Measurements from ENCODE around the gene ANKLE1.

The ANKLE1 gene

GRCh38 chr19:17327654-17328516, 46.2 kb downstream of the ANKLE1 start:
- peak; percentile 91 for DNase-seq (ENCODE audit: low read depth)
- TF ChIP-seq CTCF (IDR thresholded peaks at IDR 0.05; ENCODE audit: insufficient read depth, low read depth, low read length, missing control alignments): peak; percentile 71
- peak overlapping the region; percentile 39 for H3K4me3 ChIP-seq (ENCODE audit: low read length)

- peak overlapping the region; percentile 39 for H3K4me3 ChIP-seq (ENCODE audit: low read length)
- no peak for DNase-seq (ENCODE audit: low read depth)
- TF ChIP-seq CTCF (IDR thresholded peaks at IDR 0.05; ENCODE audit: insufficient read depth, low read depth, low read length, missing control alignments): no peak
These were observed 47.0 kb downstream of the ANKLE1 start for GRCh38 chr19:17328517-17329365.

- no peak for DNase-seq (ENCODE audit: low read depth)
- no peak overlapping the region for H3K4me3 ChIP-seq (ENCODE audit: low read length)
- TF ChIP-seq CTCF (IDR thresholded peaks at IDR 0.05; ENCODE audit: insufficient read depth, low read depth, low read length, missing control alignments): no peak
These were observed 47.9 kb downstream of the ANKLE1 start for GRCh38 chr19:17329366-17330261.

GRCh38 chr19:17330262-17331044, 48.8 kb downstream of the ANKLE1 start:
- DNase-seq (ENCODE audit: low read depth): no peak
- no peak for TF ChIP-seq CTCF (IDR thresholded peaks at IDR 0.05; ENCODE audit: insufficient read depth, low read depth, low read length, missing control alignments)
- no peak overlapping the region for H3K4me3 ChIP-seq (ENCODE audit: low read length)

GRCh38 chr19:17331045-17331558, 49.4 kb downstream of the ANKLE1 start:
- no peak for TF ChIP-seq CTCF (IDR thresholded peaks at IDR 0.05; ENCODE audit: insufficient read depth, low read depth, low read length, missing control alignments)
- DNase-seq (ENCODE audit: low read depth): no peak
- no peak overlapping the region for H3K4me3 ChIP-seq (ENCODE audit: low read length)

- DNase-seq (ENCODE audit: low read depth): no peak
- no peak for TF ChIP-seq CTCF (IDR thresholded peaks at IDR 0.05; ENCODE audit: insufficient read depth, low read depth, low read length, missing control alignments)
- H3K4me3 ChIP-seq (ENCODE audit: low read length): no peak overlapping the region
These were observed 50.6 kb downstream of the ANKLE1 start for GRCh38 chr19:17332360-17332676.

Data from epithelial cell of esophagus (primary cell).